ENCODE measurements around the gene KRTAP13-4. TPM values are rescaled to one million over a fixed set of nuclear protein-coding genes. Genes with fewer than 3 reads are reported as not detected.

KRTAP13-4 gene
- total and polyA plus RNA-seq, 2 of the 8 experiments (the other 6 are each of a cell fraction or from before 2014, with no cell fraction given) = 1.2 TPM; not detected in 1

DNA sequence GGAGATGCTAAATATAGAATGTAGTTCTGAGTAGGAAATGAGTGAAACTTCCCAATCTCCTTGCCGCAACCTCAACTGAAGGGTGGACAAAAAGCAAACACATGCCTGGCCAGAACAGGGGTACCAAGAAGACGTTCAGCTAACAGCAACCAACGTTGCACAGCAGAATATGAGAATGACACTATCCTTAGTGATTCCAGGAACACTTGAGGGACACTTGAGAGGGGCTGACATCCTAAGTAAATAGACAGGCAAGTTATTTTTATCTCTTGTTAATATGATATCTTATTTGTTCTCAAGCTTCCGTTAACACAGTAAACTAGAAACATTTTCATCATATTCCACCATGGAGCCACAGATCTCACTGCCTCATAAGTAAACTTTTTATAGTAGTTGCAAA lies 49.2 kb downstream of the KRTAP13-4 start (continued):
- no peak for TF ChIP-seq RAD21 (IDR thresholded peaks at IDR 0.05 in 1 of 2, conservative IDR thresholded peaks at IDR 0.05 in 1 of 2; ENCODE audit: low read depth in 2 of 2, low read length in 2 of 2)
- TF ChIP-seq HDAC6 (IDR thresholded peaks at IDR 0.05; ENCODE audit: low read depth, low read length) = no peak
- no peak for TF ChIP-seq CBX8 (IDR thresholded peaks at IDR 0.05; ENCODE audit: borderline replicate concordance, low read depth, low read length)
- TF ChIP-seq CHD1 (IDR thresholded peaks at IDR 0.05; ENCODE audit: low read depth, low read length) = no peak
- TF ChIP-seq CREB1 (IDR thresholded peaks at IDR 0.05) = no peak

Data from H1 (cell line).